Measurements from ENCODE around the gene SAC3D1.

DNA sequence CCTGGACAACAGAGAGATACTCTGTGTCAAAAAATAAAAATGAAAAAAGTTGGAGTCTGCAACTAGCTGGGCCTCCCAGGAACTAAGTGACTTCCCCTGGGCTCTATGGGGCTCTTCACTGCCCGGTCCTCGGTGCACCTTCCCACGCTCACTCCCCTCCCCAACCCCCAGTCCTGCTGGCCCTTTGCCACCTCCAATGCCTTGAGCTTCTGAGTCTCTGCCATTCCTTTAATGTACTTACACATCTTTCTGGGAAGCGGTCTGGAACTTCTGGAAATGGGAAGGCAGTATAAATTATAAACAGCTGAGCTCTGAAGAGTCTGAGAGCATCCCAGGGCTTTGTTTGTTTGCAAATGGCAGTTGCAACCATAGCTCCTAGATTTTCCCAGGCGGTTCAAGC, 38.3 kb upstream of the SAC3D1 start:
- TF ChIP-seq, protein P1, sequence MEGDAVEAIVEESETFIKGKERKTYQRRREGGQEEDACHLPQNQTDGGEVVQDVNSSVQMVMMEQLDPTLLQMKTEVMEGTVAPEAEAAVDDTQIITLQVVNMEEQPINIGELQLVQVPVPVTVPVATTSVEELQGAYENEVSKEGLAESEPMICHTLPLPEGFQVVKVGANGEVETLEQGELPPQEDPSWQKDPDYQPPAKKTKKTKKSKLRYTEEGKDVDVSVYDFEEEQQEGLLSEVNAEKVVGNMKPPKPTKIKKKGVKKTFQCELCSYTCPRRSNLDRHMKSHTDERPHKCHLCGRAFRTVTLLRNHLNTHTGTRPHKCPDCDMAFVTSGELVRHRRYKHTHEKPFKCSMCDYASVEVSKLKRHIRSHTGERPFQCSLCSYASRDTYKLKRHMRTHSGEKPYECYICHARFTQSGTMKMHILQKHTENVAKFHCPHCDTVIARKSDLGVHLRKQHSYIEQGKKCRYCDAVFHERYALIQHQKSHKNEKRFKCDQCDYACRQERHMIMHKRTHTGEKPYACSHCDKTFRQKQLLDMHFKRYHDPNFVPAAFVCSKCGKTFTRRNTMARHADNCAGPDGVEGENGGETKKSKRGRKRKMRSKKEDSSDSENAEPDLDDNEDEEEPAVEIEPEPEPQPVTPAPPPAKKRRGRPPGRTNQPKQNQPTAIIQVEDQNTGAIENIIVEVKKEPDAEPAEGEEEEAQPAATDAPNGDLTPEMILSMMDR (conservative IDR thresholded peaks at IDR 0.05 in 1 of 2, IDR thresholded peaks at IDR 0.05 in 1 of 2; ENCODE audit: low read depth in 1 of 2, low read length in 2 of 2), result no peak
- TF ChIP-seq EZH2 (IDR thresholded peaks at IDR 0.05; ENCODE audit: low read length, missing control alignments), result no peak

Data from fibroblast of lung (primary cell).